ENCODE results near the gene ARHGEF10L. TPM values are rescaled to one million over a fixed set of nuclear protein-coding genes. Genes with fewer than 3 reads are reported as not detected.
A peak's percentile ranks its signal among the peaks of the same experiment; 100 is the strongest.
"Not testable (repeated sequence)": the region's sequence is repeated elsewhere in the genome, so short reads cannot be mapped to it uniquely, and the experiment has no call there.

The ARHGEF10L gene
- total RNA-seq, 1 experiment from 2014 or later, result not detected

DNA sequence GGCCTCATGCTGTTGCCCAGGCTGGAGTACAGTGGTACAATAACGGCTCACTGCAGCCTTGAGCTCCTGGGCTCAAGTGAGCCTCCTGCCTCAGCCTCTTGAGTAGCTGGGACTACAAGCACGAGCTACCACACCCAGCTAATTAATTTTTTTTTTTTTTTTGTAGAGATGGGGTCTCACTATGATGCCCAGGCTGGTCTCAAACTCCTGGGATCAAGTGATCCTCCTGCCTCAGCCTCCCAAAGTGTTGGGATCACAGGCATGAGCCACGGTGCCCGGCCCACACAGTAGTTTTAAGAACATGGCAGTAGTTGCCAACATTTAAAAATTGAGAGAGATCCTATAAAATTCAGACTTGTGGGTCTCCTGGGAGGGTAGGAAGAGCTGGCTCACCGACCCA, 89.5 kb downstream of the ARHGEF10L start:
- H3K4me2 ChIP-seq (ENCODE audit: low read depth, low read length, poor library complexity, severe bottlenecking); DNase-seq; H3K9ac ChIP-seq (ENCODE audit: low read length); H3K9me2 ChIP-seq (replicated peaks; ENCODE audit: insufficient read depth, low read length); H4K20me1 ChIP-seq (ENCODE audit: insufficient read depth, low read depth, low read length); H3K9me3 ChIP-seq (ENCODE audit: low read length); H3K27ac ChIP-seq (ENCODE audit: low read length); H2AFZ ChIP-seq (ENCODE audit: low read length); H3K27me3 ChIP-seq (ENCODE audit: low read length); H3K79me2 ChIP-seq (ENCODE audit: low read length); H3K36me3 ChIP-seq (ENCODE audit: insufficient read depth, low read length); H3K4me3 ChIP-seq (ENCODE audit: low read length): not testable (repeated sequence)
- H3K4me1 ChIP-seq (ENCODE audit: low read length), result peaks cover 11% of the 10 kb centered on the region

DNA sequence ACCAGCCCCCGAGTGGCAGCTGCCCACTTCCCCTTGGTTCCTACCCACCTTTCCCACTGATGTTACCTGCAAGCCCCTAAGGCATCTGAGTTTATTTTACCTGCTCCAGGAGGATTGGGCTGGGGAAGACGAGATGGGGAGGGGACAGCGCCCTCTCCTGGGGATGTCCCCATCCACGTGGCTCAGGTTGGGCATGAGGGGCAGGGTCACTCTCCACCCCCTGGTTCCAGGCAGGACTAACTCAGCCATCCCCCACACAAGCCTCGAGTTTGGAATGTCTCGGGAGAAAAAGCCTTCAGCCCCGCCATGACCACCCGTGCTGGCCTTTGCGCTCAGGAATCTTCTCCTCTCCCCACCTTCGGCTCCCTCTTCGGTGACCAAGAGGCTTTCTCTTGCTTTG, 90.0 kb downstream of the ARHGEF10L start:
- no peak overlapping the region for H3K4me2 ChIP-seq (ENCODE audit: low read depth, low read length, poor library complexity, severe bottlenecking)

DNA sequence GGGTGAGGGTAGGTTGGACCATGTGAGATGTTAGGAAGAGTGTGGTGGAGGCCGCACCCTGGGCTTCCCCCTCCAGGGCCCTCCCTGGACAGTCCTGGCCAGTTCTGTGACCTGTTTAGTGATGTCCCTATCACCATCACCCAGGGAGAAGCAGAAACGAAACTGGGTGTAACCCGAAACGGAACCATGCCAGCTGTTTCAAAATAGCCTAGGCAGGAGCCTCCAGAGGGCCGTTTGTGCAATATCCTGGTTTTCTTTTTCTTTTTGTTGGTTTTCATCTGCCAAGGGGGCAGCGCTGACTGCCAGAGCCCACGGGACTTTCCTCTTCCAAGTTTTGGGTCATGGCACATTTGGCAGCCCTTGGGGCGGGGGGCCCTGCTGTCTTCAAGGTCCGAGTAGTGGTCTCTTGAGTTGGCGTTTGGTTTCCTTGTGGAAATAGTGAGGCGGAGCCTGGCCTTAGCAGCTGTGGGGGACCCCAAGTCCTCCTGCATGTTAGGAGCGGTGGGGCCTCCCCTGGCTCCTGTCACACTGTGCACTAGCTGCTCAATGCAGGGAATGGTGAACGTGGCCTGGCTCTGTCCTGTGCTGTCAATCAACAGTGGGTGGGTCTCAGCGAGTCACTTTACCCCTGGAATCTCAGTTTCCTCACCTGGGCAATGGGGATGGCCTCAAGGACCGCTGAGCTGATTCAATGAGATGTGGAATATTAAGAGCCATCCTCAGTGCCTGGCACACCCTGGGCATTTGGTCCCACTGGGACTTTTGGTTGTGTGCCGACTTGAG, 90.7 kb downstream of the ARHGEF10L start:
- Histone ChIP-seq H3K4me2 (ENCODE audit: low read depth, low read length, poor library complexity, severe bottlenecking) (no peak overlapping the region), H3K9me2 (replicated peaks; ENCODE audit: insufficient read depth, low read length) (no peaks in the 10 kb centered on the region), H3K36me3 (ENCODE audit: insufficient read depth, low read length) (no peaks in the 10 kb centered on the region), H4K20me1 (ENCODE audit: insufficient read depth, low read depth, low read length) (peaks cover 6% of the 10 kb centered on the region; the same call in 1 of the 2 replicates), H2AFZ (ENCODE audit: low read length) (no peak overlapping the region), H3K79me2 (ENCODE audit: low read length) (no peaks in the 10 kb centered on the region), H3K4me3 (ENCODE audit: low read length) (no peak overlapping the region), H3K4me1 (ENCODE audit: low read length) (peaks cover 12% of the 10 kb centered on the region), H3K27ac (ENCODE audit: low read length) (no peak overlapping the region), H3K9ac (ENCODE audit: low read length) (no peak overlapping the region), H3K27me3 (ENCODE audit: low read length) (no peaks in the 10 kb centered on the region), H3K9me3 (ENCODE audit: low read length) (no peaks in the 10 kb centered on the region)
- peak; percentile 48 for DNase-seq

More for the DNA sequence above, 90.0 kb downstream of the ARHGEF10L start:
- H3K79me2 ChIP-seq (ENCODE audit: low read length), result no peaks in the 10 kb centered on the region
- H3K4me3 ChIP-seq (ENCODE audit: low read length), result no peak overlapping the region
- no peak overlapping the region for H3K27ac ChIP-seq (ENCODE audit: low read length)
- H3K9me3 ChIP-seq (ENCODE audit: low read length), result no peaks in the 10 kb centered on the region
- no peak overlapping the region for H3K9ac ChIP-seq (ENCODE audit: low read length)
- H3K36me3 ChIP-seq (ENCODE audit: insufficient read depth, low read length), result no peaks in the 10 kb centered on the region
- no peaks in the 10 kb centered on the region; the same call in 1 of the 2 replicates for H4K20me1 ChIP-seq (ENCODE audit: insufficient read depth, low read depth, low read length)
- H3K9me2 ChIP-seq (replicated peaks; ENCODE audit: insufficient read depth, low read length), result no peaks in the 10 kb centered on the region
- peaks cover 8% of the 10 kb centered on the region for H3K4me1 ChIP-seq (ENCODE audit: low read length)
- DNase-seq, result no peak
- no peak overlapping the region for H2AFZ ChIP-seq (ENCODE audit: low read length)
- H3K27me3 ChIP-seq (ENCODE audit: low read length), result no peaks in the 10 kb centered on the region

DNA sequence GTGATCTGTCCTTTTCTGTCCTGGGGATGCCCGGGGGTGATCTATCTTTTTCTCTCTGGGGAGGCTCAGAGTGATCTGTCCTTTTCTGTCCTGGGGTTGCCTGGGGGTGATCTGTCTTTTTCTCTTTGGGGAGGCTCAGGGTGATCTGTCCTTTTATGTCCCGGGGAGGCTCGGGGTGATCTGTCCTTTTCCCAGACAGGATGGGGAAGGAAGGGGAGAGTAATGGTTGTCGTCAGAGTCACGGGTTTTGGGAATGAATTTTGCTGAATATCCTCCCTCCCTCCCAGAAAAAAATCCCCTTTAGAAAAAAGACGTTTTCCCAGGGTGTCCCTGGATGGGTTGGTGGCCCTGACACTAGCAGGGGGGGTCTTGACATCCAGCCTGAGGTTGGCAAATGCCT, 91.5 kb downstream of the ARHGEF10L start:
- Histone ChIP-seq H3K27me3 (ENCODE audit: low read length) (no peaks in the 10 kb centered on the region), H3K27ac (ENCODE audit: low read length) (no peak overlapping the region), H2AFZ (ENCODE audit: low read length) (no peak overlapping the region), H3K79me2 (ENCODE audit: low read length) (no peaks in the 10 kb centered on the region), H3K4me2 (ENCODE audit: low read depth, low read length, poor library complexity, severe bottlenecking) (no peak overlapping the region), H3K9me3 (ENCODE audit: low read length) (no peaks in the 10 kb centered on the region), H3K9me2 (replicated peaks; ENCODE audit: insufficient read depth, low read length) (no peaks in the 10 kb centered on the region), H4K20me1 (ENCODE audit: insufficient read depth, low read depth, low read length) (peaks cover 10% of the 10 kb centered on the region; the same call in 1 of the 2 replicates), H3K4me1 (ENCODE audit: low read length) (peaks cover 20% of the 10 kb centered on the region), H3K36me3 (ENCODE audit: insufficient read depth, low read length) (no peaks in the 10 kb centered on the region), H3K9ac (ENCODE audit: low read length) (no peak overlapping the region), H3K4me3 (ENCODE audit: low read length) (no peak overlapping the region)
- DNase-seq, result no peak

DNA sequence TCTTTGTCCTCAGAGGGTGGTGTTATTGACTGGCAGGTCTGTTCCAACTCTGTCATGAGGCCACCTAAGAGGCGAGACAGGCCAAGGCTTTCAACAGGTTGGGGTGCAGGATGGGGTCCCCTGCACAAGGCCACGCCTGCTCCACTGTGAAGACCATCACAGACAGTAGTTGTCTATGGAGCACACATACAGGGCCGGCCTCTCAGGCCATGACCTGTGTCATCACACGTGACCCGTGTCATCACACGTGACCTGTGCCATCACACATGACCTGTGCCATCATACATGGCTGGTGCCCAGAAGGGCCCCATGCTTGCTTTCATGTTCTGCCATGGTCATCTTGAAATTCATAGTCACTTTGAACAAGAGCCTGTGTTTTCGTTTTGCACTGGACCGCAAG, 91.9 kb downstream of the ARHGEF10L start:
- no peak overlapping the region for H3K4me3 ChIP-seq (ENCODE audit: low read length)
- no peaks in the 10 kb centered on the region for H3K36me3 ChIP-seq (ENCODE audit: insufficient read depth, low read length)
- no peaks in the 10 kb centered on the region for H3K79me2 ChIP-seq (ENCODE audit: low read length)
- no peak overlapping the region for H3K27ac ChIP-seq (ENCODE audit: low read length)
- H2AFZ ChIP-seq (ENCODE audit: low read length), result no peak overlapping the region
- H3K9ac ChIP-seq (ENCODE audit: low read length), result no peak overlapping the region
- H3K27me3 ChIP-seq (ENCODE audit: low read length), result no peaks in the 10 kb centered on the region
- H3K9me3 ChIP-seq (ENCODE audit: low read length), result no peaks in the 10 kb centered on the region
- H3K4me2 ChIP-seq (ENCODE audit: low read depth, low read length, poor library complexity, severe bottlenecking), result no peak overlapping the region
- DNase-seq, result no peak
- H4K20me1 ChIP-seq (ENCODE audit: insufficient read depth, low read depth, low read length), result peaks cover 15% of the 10 kb centered on the region; the same call in 1 of the 2 replicates
- H3K4me1 ChIP-seq (ENCODE audit: low read length), result peaks cover 24% of the 10 kb centered on the region
- H3K9me2 ChIP-seq (replicated peaks; ENCODE audit: insufficient read depth, low read length), result no peaks in the 10 kb centered on the region

DNA sequence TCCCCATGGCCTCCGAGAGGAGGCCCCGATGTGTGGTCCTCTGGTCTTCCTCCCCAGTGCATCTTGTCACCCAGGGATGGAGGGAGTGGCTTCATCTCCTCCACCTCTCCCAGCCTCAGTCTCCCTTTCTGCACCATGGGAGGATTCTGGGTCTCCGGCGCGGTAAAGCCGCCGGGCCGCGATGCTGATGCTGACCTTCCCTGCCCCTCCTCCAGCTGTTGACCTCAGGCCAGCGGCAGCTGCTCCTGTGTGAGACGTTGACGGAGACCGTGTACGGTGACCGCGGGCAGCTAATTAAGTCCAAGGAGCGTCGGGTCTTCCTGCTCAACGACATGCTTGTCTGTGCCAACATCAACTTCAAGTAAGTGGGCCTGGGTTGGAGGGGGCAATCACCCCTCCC, 92.6 kb downstream of the ARHGEF10L start:
- Histone ChIP-seq H3K4me1 (ENCODE audit: low read length) (peaks cover 29% of the 10 kb centered on the region), H3K27me3 (ENCODE audit: low read length) (no peaks in the 10 kb centered on the region), H3K79me2 (ENCODE audit: low read length) (no peaks in the 10 kb centered on the region), H3K36me3 (ENCODE audit: insufficient read depth, low read length) (no peaks in the 10 kb centered on the region), H3K4me3 (ENCODE audit: low read length) (no peak overlapping the region), H3K27ac (ENCODE audit: low read length) (no peak overlapping the region), H3K9me3 (ENCODE audit: low read length) (no peaks in the 10 kb centered on the region), H2AFZ (ENCODE audit: low read length) (no peak overlapping the region), H3K9ac (ENCODE audit: low read length) (no peak overlapping the region), H4K20me1 (ENCODE audit: insufficient read depth, low read depth, low read length) (peaks cover 17% of the 10 kb centered on the region; the same call in 1 of the 2 replicates), H3K4me2 (ENCODE audit: low read depth, low read length, poor library complexity, severe bottlenecking) (no peak overlapping the region), H3K9me2 (replicated peaks; ENCODE audit: insufficient read depth, low read length) (no peaks in the 10 kb centered on the region)
- DNase-seq, result no peak

DNA sequence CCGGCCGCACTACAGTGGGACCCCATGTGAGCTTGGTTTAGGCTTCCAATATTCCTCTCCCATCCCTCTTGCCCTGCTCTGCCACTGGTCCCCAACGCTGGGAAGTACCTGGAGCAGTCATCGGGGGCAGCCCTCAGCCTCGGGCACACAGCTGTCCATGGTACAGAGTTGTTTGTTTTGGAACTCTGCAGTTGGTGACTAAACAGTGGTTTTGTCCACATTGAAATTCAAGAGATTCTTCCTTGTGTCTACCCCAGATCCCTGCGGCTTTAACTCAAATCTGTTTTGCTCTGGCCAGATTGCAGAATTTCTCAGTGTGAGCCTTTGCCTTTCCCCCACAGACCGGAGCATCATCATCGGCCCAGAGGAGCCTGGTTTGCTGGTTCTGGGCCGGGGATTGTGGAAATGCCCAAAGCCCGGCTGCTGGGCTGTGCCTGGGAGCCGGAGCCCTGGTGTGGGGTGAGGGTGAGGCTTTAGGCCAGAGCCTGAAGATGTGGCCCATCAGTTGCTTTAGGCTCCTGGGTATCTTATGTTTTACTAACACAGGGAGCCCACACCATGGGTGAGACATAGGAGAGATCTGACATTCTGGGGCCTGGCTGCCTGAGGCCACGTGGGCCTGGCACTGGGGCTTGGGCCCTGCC, 93.2 kb downstream of the ARHGEF10L start:
- Histone ChIP-seq H3K9ac (ENCODE audit: low read length) (no peak overlapping the region), H3K4me2 (ENCODE audit: low read depth, low read length, poor library complexity, severe bottlenecking) (no peak overlapping the region), H3K27ac (ENCODE audit: low read length) (no peak overlapping the region)

DNA sequence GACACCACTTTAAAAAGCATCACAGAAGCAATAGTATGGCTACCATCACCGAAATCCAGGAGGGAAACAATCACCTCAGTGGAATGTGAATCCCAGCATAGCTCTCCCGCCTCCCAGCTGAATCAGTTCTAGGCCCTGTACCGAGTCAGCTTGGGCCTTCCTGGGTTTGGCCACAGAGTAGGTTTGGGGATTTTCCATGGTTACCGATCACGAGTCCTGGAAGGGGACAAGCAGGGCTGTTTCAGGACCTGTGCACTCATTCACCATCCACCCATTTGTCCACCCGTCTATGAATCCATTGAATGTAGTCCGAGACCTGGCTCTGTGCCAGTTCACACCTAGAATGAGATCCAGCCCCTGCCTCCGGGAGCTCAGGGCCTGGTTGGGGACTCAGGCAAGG, 94.2 kb downstream of the ARHGEF10L start:
- H4K20me1 ChIP-seq (ENCODE audit: insufficient read depth, low read depth, low read length), result peaks cover 17% of the 10 kb centered on the region; the same call in 1 of the 2 replicates
- no peaks in the 10 kb centered on the region for H3K9me3 ChIP-seq (ENCODE audit: low read length)
- H3K27me3 ChIP-seq (ENCODE audit: low read length), result no peaks in the 10 kb centered on the region
- no peaks in the 10 kb centered on the region for H3K9me2 ChIP-seq (replicated peaks; ENCODE audit: insufficient read depth, low read length)
- DNase-seq, result no peak
- H2AFZ ChIP-seq (ENCODE audit: low read length), result no peak overlapping the region
- no peak overlapping the region for H3K4me3 ChIP-seq (ENCODE audit: low read length)
- H3K27ac ChIP-seq (ENCODE audit: low read length), result no peak overlapping the region
- H3K79me2 ChIP-seq (ENCODE audit: low read length), result no peaks in the 10 kb centered on the region
- no peaks in the 10 kb centered on the region for H3K36me3 ChIP-seq (ENCODE audit: insufficient read depth, low read length)
- peaks cover 29% of the 10 kb centered on the region for H3K4me1 ChIP-seq (ENCODE audit: low read length)
- no peak overlapping the region for H3K9ac ChIP-seq (ENCODE audit: low read length)
- H3K4me2 ChIP-seq (ENCODE audit: low read depth, low read length, poor library complexity, severe bottlenecking), result no peak overlapping the region

More for the DNA sequence above, 93.2 kb downstream of the ARHGEF10L start:
- Histone ChIP-seq H3K4me3 (ENCODE audit: low read length) (no peak overlapping the region), H3K36me3 (ENCODE audit: insufficient read depth, low read length) (no peaks in the 10 kb centered on the region), H3K27me3 (ENCODE audit: low read length) (no peaks in the 10 kb centered on the region), H3K4me1 (ENCODE audit: low read length) (peaks cover 29% of the 10 kb centered on the region), H4K20me1 (ENCODE audit: insufficient read depth, low read depth, low read length) (peaks cover 17% of the 10 kb centered on the region; the same call in 1 of the 2 replicates), H3K9me2 (replicated peaks; ENCODE audit: insufficient read depth, low read length) (no peaks in the 10 kb centered on the region), H3K79me2 (ENCODE audit: low read length) (no peaks in the 10 kb centered on the region), H2AFZ (ENCODE audit: low read length) (no peak overlapping the region), H3K9me3 (ENCODE audit: low read length) (no peaks in the 10 kb centered on the region)
- no peak for DNase-seq
